Effector CD8-positive, alpha-beta T cell (primary cell): ENCODE measurements around the gene ACTN3.
"Not testable (repeated sequence)": the region's sequence is repeated elsewhere in the genome, so short reads cannot be mapped to it uniquely, and the experiment has no call there.

Experiments used
- DNase-seq: peaks from one replicate; lab custom pipeline; 2025; lab: John Stamatoyannopoulos, UW
- total RNA-seq, 4 experiments: gene quantifications; one replicate each; lab custom pipeline; 2026; lab: John Stamatoyannopoulos, UW

The ACTN3 gene
- 0.35 to 2.5 (median 0.73) reads per million in 4 experiments for total RNA-seq

DNA sequence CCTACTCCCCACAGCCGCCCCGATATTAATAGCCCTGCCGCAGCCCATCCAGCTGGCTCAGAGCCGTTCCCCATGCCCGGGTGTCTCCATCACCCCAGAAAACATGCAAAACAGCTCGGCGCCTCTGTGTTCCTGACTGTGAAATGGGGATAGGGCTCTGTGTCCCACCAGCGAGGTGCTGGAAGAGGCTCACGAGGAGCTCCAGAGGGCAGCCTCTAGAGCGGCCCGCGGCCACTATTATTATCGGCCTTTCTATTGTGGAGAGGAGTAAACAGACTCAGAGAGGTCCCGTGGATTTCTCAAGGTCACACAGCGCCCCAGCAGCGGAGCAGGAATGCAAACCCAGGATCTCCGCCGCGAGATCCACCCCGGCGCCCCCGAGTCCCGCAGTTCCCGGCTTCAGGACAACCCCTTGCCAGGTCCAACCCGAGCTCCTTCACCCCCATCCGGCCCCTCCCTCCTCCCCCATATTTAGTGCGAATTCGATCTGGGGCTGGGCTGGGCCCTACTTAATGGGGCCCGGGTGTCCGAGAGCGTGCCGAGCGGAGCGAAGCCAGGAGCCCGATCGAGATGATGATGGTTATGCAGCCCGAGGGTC, at the start of gene ACTN3:
ACTN3 (plus strand) TSS at position 536 of the 598 bp plus-strand sequence; CDS start at position 571, 35 bp downstream.
- no peak for DNase-seq

DNA sequence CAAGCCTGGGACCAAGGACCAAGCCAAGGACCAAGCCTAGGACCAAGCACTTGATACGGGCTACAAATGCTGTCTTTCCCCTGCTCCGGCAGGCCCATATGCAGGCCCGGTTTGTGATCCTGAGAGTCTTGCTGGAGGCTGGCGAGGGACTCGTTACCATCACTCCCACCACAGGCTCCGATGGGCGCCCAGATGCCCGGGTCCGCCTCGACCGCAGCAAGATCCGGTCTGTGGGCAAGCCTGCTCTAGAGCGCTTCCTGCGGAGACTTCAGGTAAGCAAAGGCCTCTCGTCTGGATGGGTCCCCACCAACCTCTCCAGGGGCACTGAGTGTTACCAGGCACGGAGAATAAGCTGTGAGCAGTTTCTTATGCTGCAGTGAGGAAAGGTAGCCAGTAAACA, 49.5 kb upstream of the ACTN3 start:
- no peak for DNase-seq

DNA sequence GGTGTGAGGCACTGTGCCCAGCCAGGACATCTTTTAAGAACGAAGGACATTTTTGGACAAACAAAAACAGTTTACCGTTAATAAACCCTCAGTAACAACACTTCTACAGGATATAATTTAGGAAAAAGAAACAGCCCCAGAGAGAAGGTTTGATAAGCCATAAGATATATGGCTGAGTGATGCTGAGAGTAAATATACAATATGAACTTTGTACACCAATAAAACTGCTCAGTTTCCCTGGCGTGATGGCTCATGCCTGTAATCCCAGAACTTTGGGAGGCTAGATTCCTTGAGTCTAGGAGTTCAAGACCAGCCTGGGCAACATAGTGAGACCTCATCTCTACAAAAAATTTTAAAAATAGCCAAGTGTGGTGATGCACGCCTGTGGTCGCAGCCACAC, 48.2 kb upstream of the ACTN3 start:
- DNase-seq: no peak

DNA sequence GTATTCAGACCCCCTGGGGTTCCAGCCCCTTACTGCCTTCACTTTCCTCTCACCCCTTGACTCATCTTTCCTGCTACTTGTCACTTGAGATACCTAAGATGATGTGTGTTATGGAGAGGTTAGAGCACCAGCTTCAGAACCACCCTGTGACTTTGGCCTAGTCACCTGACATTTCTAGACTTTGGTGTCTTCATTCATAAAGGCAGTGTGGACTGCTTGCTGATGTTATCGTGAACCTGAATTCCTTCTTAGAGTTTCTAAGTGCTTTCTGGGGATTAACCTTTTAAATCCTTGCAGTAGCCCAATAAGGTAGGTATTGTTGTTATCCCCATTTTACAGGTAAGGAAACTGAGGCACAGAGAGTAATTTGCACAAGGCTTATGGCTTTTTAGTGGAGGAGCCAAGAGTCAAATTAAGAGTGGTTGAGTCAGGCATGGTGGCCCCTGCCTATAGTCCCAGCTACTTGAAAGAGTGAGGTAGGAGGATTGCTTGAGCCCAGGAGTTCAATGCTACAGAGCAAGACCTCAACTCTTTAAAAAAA, 41.4 kb upstream of the ACTN3 start:
- no peak for DNase-seq

- no peak for DNase-seq
Measured at GRCh38 chr11:66509131-66509561, 37.6 kb upstream of the ACTN3 start.

GRCh38 chr11:66510271-66510989, 36.3 kb upstream of the ACTN3 start, which contains the start of gene BBS1:
Gene BBS1, plus strand, starts transcription at chr11:66510635. Its CDS starts 25 bp downstream, at chr11:66510660.
- DNase-seq: peak; percentile 69

- DNase-seq: no peak
Measured at GRCh38 chr11:66510990-66511339, 35.7 kb upstream of the ACTN3 start.

- no peak for DNase-seq
Measured at GRCh38 chr11:66523611-66524010, 23.1 kb upstream of the ACTN3 start.

DNA sequence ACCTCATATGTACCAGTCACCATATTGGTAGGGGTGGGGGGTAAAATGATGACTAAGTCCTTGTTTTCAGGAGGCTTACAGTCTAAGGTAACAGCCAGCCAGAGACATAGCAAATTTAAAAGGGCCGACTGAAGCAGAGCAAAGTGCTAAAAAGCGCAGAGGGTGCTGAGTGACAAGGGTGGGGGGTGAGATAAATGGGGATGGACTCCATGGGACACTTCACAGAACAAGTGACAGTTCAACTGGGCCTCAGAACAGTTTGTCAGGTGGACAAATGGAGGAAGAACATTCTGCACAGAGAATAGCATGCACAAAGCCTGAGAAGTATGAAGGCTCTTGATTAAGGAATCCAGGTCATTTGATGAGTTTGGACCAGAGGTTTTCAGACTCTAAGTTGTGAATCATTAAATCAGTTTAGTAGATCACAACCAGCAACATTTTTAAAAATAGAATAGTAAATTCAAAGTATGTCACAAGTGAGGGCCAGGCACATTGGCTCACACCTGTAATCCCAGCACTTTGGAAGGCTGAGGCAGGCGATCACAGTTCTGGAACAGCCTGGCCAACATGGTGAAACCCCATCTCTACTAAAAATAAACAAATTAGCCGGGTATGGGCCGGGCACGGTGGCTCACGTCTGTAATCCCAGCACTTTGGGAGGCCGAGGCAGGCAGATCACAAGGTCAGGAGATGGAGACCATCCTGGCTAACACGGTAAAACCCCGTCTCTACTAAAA, 22.2 kb upstream of the ACTN3 start:
- DNase-seq: no peak

DNA sequence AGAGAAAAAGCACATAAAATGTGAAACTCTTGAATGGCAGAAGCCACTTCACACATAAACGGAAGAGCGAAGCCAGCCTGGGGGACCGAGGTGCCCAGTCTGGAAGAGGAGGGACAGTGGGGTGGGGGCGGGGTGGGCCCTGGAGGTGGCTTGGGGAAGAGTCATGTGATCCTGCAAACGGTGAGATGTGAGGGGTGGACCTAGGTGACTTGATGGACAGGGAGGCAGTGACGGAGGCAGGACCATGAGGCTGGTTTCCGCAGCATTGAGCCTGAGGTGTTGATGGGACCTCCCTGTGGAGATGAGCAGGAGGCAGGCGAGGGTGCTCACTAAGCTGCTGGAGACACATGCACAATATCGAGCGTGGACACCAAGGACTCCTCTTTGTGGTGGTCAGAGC, 17.6 kb upstream of the ACTN3 start:
- DNase-seq: no peak

- no peak for DNase-seq
Measured at GRCh38 chr11:66529655-66530054, 17.0 kb upstream of the ACTN3 start.

- DNase-seq: no peak
Measured at GRCh38 chr11:66530927-66531709, 15.6 kb upstream of the ACTN3 start.

DNA sequence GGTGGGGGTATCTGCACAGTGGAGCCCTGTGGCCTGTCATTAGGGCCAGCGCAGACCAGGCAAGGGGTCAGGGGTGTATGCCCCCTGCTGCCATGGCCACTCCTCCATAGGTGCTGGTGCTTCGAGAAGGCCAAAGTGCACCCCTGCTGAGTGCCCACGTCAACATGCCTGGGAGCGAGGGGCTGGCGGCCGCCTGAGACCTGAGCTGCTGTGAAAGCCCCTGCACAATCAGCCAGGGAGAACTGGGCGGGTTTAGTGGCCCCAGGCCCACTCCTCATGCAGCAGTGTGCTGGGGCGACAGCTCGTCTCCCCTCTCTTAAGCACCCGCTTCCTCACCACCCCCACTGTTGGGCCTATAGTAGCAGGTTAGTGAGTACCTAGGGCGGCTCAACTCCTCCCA, 14.9 kb upstream of the ACTN3 start:
- DNase-seq: no peak

- DNase-seq: no peak
Measured at GRCh38 chr11:66532784-66533183, 13.9 kb upstream of the ACTN3 start.

GRCh38 chr11:66539170-66539869, 7.4 kb upstream of the ACTN3 start:
- DNase-seq: no peak

GRCh38 chr11:66539870-66540213, 6.9 kb upstream of the ACTN3 start:
- DNase-seq: no peak

GRCh38 chr11:66540598-66540997, 6.1 kb upstream of the ACTN3 start:
- not testable (repeated sequence) for DNase-seq

GRCh38 chr11:66541892-66542291, 4.8 kb upstream of the ACTN3 start:
- DNase-seq: no peak

- no peak for DNase-seq
Measured at GRCh38 chr11:66542362-66542761, 4.3 kb upstream of the ACTN3 start.

DNA sequence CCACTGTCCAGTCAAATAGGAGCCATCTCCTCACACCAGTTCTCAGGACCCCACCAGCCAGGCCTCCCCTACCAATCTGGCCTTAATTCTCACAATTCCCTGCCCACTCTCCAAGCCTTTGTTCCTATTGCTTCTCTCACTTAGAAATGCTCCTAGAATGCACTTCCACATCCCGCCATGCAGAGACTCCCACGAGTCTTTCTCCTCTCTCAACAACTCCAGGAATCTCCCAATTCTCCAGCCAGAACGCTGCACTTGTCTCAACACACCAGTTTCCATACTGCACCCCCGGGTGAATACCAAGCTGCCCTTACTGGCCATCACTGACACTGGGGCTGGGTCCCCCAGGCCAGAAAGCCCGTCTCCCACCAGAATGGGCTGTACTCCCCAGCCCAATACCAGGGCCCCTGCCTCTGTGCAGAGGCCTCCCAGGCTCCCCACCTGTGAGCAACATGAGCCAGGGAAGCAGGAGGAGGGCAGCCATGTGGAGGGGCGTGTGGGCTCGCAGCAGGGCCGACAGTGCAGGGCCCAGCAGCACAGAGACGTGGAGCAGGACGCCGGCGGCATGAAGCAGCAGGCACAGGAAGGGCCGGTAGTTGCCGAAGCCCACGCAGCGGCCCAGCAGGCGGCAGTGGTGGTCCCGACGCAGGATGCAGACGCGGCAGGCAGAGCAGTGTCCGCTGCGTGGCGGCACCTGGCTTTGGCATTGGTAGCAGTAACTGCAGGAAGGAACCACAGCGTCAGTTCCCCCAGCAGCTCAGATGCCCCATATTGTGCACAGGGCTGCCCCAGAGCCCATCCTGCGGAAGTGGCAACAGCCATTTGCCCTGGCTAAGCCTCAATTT, 3.2 kb upstream of the ACTN3 start:
- peak; percentile 40 for DNase-seq
